Measurements from ENCODE around the gene CHAF1B.

DNA sequence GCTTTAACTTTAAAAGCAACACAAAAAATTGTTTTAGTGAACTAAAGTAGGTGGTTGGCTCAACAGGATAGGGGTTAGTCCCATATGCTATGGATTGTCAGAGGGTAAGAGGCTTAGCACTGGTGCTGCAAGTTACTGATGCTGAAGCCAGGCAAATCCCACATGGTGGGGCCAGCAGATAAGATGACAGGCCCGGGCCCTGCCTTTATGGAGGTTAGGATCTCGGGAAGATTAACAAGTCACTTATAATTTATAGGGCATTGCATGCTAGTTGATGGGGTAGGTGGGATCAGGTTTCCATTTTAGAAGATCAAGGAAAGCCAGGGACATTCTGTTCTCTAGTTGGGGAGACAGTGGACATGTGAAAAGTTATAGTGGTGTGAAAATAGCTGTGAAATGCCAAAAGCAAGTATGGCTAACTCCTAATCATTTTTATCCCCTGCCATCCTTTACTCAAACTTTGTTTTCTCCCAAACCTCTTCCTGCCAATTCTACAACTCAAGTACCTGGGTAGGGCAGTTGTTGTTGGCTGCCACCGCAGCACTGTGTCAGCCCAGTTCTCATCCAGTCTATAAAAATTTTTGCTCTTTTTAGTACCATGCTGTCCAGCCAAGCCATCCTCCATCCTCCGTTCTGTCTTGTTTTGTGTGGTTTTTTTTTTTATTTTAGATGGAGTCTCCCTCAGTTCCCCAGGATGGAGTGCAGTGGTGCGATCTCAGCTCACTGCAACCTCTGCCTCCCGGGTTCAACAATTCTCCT lies 10.3 kb downstream of the CHAF1B start:
- TF ChIP-seq, protein P1, sequence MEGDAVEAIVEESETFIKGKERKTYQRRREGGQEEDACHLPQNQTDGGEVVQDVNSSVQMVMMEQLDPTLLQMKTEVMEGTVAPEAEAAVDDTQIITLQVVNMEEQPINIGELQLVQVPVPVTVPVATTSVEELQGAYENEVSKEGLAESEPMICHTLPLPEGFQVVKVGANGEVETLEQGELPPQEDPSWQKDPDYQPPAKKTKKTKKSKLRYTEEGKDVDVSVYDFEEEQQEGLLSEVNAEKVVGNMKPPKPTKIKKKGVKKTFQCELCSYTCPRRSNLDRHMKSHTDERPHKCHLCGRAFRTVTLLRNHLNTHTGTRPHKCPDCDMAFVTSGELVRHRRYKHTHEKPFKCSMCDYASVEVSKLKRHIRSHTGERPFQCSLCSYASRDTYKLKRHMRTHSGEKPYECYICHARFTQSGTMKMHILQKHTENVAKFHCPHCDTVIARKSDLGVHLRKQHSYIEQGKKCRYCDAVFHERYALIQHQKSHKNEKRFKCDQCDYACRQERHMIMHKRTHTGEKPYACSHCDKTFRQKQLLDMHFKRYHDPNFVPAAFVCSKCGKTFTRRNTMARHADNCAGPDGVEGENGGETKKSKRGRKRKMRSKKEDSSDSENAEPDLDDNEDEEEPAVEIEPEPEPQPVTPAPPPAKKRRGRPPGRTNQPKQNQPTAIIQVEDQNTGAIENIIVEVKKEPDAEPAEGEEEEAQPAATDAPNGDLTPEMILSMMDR (IDR thresholded peaks at IDR 0.05; ENCODE audit: low read depth, low read length): no peak
- no peak for TF ChIP-seq EZH2phosphoT487 (IDR thresholded peaks at IDR 0.05; ENCODE audit: low read depth)

All from OCI-LY3 (cell line).